ENCODE results near the gene DYNC1I1.

- TF ChIP-seq CTCF (IDR thresholded peaks at IDR 0.05): no peak
- TF ChIP-seq POLR2A (IDR thresholded peaks at IDR 0.05): no peak
Observed at GRCh38 chr7:96052289-96052688, 279.9 kb downstream of the DYNC1I1 start.
